ENCODE results near the gene MORN1. TPM values are rescaled to one million over a fixed set of nuclear protein-coding genes. Genes with fewer than 3 reads are reported as not detected.
A peak's percentile ranks its signal among the peaks of the same experiment; 100 is the strongest.

Gene MORN1
- total and polyA plus RNA-seq, 12 donors: 1.2 to 7.6 (median 5.2) TPM

- Histone ChIP-seq H3K9me3 (no peaks in the 10 kb centered on the region), H3K4me3 (no peak overlapping the region), H3K27ac (no peak overlapping the region), H3K4me1 (no peaks in the 10 kb centered on the region), H3K36me3 (no peaks in the 10 kb centered on the region), H3K27me3 (no peaks in the 10 kb centered on the region)
- DNase-seq (peak in 1 of 2 donors; percentile 6), ATAC-seq (no peak)
- TF ChIP-seq CTCF (IDR thresholded peaks at IDR 0.05): no peak
- 91 to 96% methylated on average over 13 of the region's 13 CpGs for WGBS, 2 donors
- intact Hi-C loops (cut with DNase I): no loop called here
Observed at GRCh38 chr1:2347409-2347785, 44.0 kb downstream of the MORN1 start.

DNA sequence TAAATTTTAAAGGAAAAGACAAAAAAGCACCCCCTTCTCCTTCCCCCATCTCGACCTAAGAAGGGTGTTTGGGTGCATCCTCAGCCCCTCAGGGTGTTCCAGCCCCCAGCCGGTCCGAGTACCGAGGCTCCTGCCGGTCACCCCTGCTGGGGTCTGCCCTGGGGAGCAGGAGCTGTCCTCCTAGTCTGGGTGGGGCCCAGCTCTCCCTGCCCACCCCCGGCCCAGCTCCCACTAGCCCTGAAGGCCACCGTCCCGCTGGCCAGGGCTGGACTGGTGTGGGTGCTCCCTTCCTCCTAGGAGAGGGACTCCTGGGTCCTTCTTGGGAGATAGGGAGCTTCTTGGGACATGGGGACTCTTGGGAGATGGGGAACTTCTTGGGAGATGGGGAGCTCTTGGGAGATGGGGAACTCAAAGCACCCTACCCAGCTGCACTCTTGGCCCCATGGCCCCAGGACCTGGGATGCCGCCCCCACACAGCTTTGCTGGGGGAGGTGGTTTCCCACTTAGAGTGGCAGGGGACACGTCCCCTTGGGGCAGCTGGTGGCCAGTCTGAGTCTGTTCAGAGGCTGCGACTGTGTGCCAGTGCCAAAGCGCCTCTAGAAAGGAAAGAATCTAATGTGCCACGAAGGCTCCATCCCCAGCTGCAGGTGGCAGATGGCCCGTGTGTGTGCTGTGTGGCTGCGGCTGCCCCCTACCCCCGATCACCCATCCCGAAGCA, 44.5 kb downstream of the MORN1 start:
- ATAC-seq: no peak
- 90 to 92% methylated on average over 17 of the region's 17 CpGs for whole genome bisulfite sequencing, 2 donors
- DNase-seq: peak in 1 of 2 donors; percentile 6

GRCh38 chr1:2345297-2346075, 45.9 kb downstream of the MORN1 start:
- DNase-seq (peak in 1 of 2 donors; percentile 10), ATAC-seq (no peak)
- Histone ChIP-seq H3K36me3 (no peaks in the 10 kb centered on the region), H3K4me3 (no peak overlapping the region), H3K4me1 (no peaks in the 10 kb centered on the region), H3K27ac (no peak overlapping the region), H3K9me3 (no peaks in the 10 kb centered on the region), H3K27me3 (no peaks in the 10 kb centered on the region)
- intact Hi-C loops (cut with DNase I): no loop called here
- 90 to 93% methylated on average over 24 of the region's 24 CpGs for WGBS, 2 donors
- no peak for TF ChIP-seq CTCF (IDR thresholded peaks at IDR 0.05)

More for the DNA sequence above, 44.5 kb downstream of the MORN1 start:
- intact Hi-C loops (cut with DNase I): no loop called here
- H3K27ac ChIP-seq: no peak overlapping the region
- no peaks in the 10 kb centered on the region for H3K27me3 ChIP-seq
- no peak overlapping the region for H3K4me3 ChIP-seq
- H3K36me3 ChIP-seq: no peaks in the 10 kb centered on the region
- no peaks in the 10 kb centered on the region for H3K4me1 ChIP-seq
- TF ChIP-seq CTCF (IDR thresholded peaks at IDR 0.05): no peak
- H3K9me3 ChIP-seq: no peaks in the 10 kb centered on the region

DNA sequence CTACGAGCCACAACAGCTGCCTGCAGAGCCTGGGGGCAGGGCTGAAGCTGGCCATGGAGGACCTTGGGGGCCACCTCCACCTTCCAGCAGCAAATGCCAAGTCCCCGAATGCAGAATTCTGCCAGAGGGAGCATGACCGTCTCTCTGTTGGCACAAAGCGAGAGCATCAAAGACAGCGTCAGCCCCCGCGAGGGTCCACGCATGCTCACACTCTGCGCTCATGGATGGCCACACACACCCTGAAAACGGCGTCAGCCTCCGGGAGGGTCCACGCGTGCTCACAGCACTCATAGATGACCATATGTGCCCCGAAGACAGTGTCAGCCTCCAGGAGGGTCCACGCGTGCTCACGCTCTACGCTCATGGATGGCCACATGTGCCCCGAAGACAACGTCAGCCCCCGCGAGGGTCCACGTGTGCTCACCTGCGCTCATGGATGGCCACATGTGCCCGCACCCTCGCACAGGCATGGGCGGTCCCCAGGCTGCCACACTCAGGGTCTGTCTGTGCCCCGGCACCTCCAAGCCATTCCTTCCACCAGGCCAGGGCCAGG, 46.5 kb downstream of the MORN1 start:
- Histone ChIP-seq H3K9me3 (no peaks in the 10 kb centered on the region), H3K36me3 (no peaks in the 10 kb centered on the region), H3K4me3 (no peak overlapping the region), H3K27me3 (no peaks in the 10 kb centered on the region), H3K4me1 (no peaks in the 10 kb centered on the region), H3K27ac (no peak overlapping the region)
- intact Hi-C loops (cut with DNase I): no loop called here
- ATAC-seq (no peak), DNase-seq (peak in 1 of 2 donors; percentile 1)
- 92 to 95% methylated on average over 29 of the region's 29 CpGs for WGBS, 2 donors
- TF ChIP-seq CTCF (IDR thresholded peaks at IDR 0.05): no peak
